Glutamatergic neuron (in vitro differentiated cells): ENCODE measurements around the gene CAV2. TPM values are rescaled to one million over a fixed set of nuclear protein-coding genes. Genes with fewer than 3 reads are reported as not detected.

Source experiments
- DNase-seq: peaks from one replicate; pipeline ENCODE4 v3.0.0; 2022
- H3K27ac Mint-ChIP-seq: one replicate; pipeline ENCODE4 v1.8.0; 2020; ENCODE audit warnings: mild to moderate bottlenecking, mixed read lengths, inconsistent platforms; ENCODE audit not compliant: unreplicated experiment
- H3K27me3 Mint-ChIP-seq: one replicate; pipeline ENCODE4 v1.8.0; 2020; ENCODE audit warnings: mild to moderate bottlenecking, moderate library complexity, mixed read lengths, inconsistent platforms; ENCODE audit not compliant: unreplicated experiment
- H3K36me3 Mint-ChIP-seq: one replicate; pipeline ENCODE4 v1.8.0; 2020; ENCODE audit warnings: mild to moderate bottlenecking, mixed read lengths, inconsistent platforms; ENCODE audit not compliant: unreplicated experiment
- H3K4me1 Mint-ChIP-seq: one replicate; pipeline ENCODE4 v1.8.0; 2020; ENCODE audit warnings: mild to moderate bottlenecking, low read depth, mixed read lengths, inconsistent platforms; ENCODE audit not compliant: unreplicated experiment
- H3K4me3 Mint-ChIP-seq: one replicate; pipeline ENCODE4 v1.8.0; 2020; ENCODE audit warnings: mild to moderate bottlenecking, mixed read lengths, inconsistent platforms; ENCODE audit not compliant: unreplicated experiment
- H3K9me3 Mint-ChIP-seq: one replicate; pipeline ENCODE4 v1.8.0; 2020; ENCODE audit warnings: mild to moderate bottlenecking, moderate library complexity, mixed read lengths, inconsistent platforms; ENCODE audit not compliant: unreplicated experiment
- total RNA-seq: library from RNA; stranded (reverse); fragmentation: NEBNext Ultra II Directional; extraction: Animal tissue kit (Norgen Biotek cat#: 25700); gene quantifications from one replicate; pipeline ENCODE4 v1.2.1, GENCODE V29; 2021; ENCODE audit not compliant: unreplicated experiment
- TF ChIP-seq, protein P1 (sequence below): fragments of 200-600 bp; sonication (generic); IDR thresholded peaks from one replicate; pipeline ENCODE4 v1.5.0; 2021; ENCODE audit not compliant: partially characterized antibody, unreplicated experiment

The CAV2 gene
- total RNA-seq, 1 donor from 2014 or later = 1.7 TPM

DNA sequence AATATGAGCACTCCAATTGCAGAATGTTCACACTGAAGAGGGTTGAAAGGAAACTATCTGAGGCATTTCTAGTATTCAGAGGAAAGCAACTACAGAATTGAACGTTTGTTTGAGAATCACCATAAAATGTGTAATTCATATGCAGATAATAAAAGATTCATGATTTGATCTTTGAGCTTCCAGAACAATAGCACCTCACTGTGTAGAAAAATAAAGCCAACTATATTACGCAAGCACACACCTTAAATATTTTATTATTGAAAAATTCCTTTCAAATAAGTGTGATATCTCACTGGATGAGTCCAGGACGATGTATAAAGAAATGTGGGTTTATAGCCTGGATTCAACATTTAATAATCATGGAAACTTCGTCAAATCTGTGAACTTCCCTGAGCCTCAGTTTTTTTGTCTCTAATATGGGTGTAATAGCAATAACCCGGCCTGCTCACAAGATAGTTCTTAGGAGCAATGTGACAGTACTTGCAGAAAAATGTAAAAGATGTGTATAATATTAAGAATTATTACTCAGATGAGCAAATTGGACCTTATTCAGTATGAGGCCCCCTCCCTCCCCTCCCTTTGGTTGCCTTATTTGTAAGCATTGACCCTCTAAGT, 11.5 kb upstream of the CAV2 start:
- no peak for DNase-seq
- no peak overlapping the region for H3K4me3 Mint-ChIP-seq
- no peaks in the 10 kb centered on the region for H3K36me3 Mint-ChIP-seq
- H3K27me3 Mint-ChIP-seq = no peaks in the 10 kb centered on the region
- H3K9me3 Mint-ChIP-seq = no peaks in the 10 kb centered on the region
- no peak overlapping the region for H3K27ac Mint-ChIP-seq
- no peaks in the 10 kb centered on the region for H3K4me1 Mint-ChIP-seq
- TF ChIP-seq, protein P1, sequence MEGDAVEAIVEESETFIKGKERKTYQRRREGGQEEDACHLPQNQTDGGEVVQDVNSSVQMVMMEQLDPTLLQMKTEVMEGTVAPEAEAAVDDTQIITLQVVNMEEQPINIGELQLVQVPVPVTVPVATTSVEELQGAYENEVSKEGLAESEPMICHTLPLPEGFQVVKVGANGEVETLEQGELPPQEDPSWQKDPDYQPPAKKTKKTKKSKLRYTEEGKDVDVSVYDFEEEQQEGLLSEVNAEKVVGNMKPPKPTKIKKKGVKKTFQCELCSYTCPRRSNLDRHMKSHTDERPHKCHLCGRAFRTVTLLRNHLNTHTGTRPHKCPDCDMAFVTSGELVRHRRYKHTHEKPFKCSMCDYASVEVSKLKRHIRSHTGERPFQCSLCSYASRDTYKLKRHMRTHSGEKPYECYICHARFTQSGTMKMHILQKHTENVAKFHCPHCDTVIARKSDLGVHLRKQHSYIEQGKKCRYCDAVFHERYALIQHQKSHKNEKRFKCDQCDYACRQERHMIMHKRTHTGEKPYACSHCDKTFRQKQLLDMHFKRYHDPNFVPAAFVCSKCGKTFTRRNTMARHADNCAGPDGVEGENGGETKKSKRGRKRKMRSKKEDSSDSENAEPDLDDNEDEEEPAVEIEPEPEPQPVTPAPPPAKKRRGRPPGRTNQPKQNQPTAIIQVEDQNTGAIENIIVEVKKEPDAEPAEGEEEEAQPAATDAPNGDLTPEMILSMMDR = no peak

DNA sequence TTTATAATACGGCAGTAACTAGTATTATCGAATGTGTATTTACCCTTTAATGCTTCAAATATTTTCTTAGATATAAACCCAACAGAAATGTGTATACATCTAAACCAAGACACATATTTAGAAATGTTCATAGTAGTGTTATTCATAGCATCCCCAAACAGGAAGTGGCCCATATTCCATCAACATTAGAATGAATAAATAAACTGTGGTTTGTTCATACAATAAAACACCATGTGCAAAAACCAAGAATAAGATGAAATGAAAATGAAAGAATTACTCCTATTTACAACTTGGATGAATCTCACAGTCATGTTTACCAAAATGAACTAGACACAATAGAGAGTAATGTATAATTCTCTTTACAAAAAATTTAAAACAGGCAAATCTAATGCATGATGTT, 9.2 kb upstream of the CAV2 start:
- no peaks in the 10 kb centered on the region for H3K27me3 Mint-ChIP-seq
- no peak overlapping the region for H3K27ac Mint-ChIP-seq
- no peaks in the 10 kb centered on the region for H3K9me3 Mint-ChIP-seq
- DNase-seq = no peak
- no peak overlapping the region for H3K4me3 Mint-ChIP-seq
- no peaks in the 10 kb centered on the region for H3K36me3 Mint-ChIP-seq
- no peaks in the 10 kb centered on the region for H3K4me1 Mint-ChIP-seq
- TF ChIP-seq, protein P1 = no peak

DNA sequence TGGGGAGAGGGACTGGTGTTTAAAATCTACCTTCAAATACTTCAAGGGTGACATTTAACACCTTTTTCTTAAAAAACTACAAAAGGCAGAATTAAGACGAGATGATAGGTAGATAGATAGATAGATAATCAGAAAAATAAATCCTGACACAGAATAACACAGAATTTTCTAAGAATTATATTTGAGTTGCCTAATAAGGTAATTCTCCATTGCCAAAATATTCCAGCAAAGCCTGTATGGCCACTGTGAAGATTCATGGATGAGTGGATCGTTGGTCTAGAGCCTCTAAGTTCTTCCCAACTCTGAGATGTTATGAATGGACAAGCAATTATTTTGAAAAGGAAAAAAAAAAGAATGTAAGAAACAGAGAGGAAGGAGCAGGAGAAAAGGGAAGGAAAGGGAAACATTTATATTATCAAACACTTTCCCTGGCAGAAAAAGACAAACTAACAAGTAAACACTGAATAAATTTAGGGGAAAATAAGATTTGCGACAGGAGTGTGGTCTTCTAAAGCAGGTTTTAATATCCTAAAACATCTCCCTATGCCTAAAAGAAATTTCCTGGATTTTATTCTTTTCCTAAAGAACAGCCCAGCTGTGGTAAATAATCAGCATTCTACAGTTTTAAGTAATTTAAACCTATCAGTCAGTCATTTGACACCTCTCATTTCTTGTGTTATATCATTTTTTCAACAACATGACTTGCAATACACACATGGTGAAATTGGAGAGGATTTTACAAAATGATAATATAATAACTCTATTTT, 7.5 kb upstream of the CAV2 start:
- Mint-ChIP-seq H3K36me3 (no peaks in the 10 kb centered on the region), H3K4me3 (no peak overlapping the region)
- TF ChIP-seq, protein P1 = no peak

DNA sequence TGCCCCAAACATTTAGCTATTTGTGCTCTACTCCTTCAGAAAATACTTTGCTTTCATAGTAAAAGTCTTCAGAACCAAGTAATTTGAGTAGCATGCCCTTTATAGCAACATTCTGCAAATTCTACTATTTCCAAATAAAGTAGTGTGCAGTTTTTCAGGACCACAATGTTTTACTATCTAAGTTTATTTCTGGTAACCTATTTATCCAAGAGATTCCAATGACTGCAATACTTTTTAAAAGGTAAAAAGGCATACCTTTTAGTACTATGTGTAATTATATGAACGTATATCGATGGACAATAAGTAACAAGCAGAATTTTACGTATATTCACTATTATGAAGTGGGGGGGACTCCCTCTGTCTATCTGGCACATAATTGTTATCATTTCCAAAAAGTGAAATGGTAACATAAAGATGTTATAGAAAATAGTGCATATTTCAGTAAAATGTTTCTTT, 6.9 kb upstream of the CAV2 start:
- no peaks in the 10 kb centered on the region for H3K27me3 Mint-ChIP-seq
- H3K4me3 Mint-ChIP-seq = no peak overlapping the region
- H3K4me1 Mint-ChIP-seq = no peaks in the 10 kb centered on the region
- no peak for DNase-seq
- H3K36me3 Mint-ChIP-seq = no peaks in the 10 kb centered on the region
- no peaks in the 10 kb centered on the region for H3K9me3 Mint-ChIP-seq
- no peak overlapping the region for H3K27ac Mint-ChIP-seq
- TF ChIP-seq, protein P1 = no peak

More for the DNA sequence above, 7.5 kb upstream of the CAV2 start:
- H3K4me1 Mint-ChIP-seq = no peaks in the 10 kb centered on the region
- H3K27me3 Mint-ChIP-seq = no peaks in the 10 kb centered on the region
- no peak overlapping the region for H3K27ac Mint-ChIP-seq
- DNase-seq = no peak
- no peaks in the 10 kb centered on the region for H3K9me3 Mint-ChIP-seq

DNA sequence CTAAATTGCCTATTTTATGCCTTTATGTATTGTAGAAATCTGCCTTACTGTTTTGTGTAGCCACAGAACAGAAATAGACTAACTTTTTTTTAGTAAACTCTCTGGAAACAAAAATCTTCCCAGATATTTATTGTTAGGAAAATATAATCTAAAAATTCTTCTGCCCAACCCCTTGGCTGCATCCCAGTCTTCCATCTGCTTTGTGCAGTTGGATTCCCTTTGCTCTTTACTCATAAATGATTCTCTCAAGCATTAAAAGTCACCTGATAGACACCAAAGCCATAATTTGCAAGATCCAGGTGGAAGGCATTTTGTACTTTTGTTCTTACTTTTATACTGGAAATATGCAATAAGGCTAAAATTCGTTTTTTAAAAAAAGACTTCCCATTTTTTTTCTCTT, 6.1 kb upstream of the CAV2 start:
- H3K27me3 Mint-ChIP-seq = no peaks in the 10 kb centered on the region

More for the DNA sequence above, 6.1 kb upstream of the CAV2 start:
- no peak for DNase-seq
- Mint-ChIP-seq H3K4me1 (no peaks in the 10 kb centered on the region), H3K4me3 (no peak overlapping the region), H3K27ac (no peak overlapping the region), H3K36me3 (no peaks in the 10 kb centered on the region), H3K9me3 (no peaks in the 10 kb centered on the region)
- TF ChIP-seq, protein P1 = no peak
